Suprapubic skin (tissue), 4 donors: ENCODE results near the gene DKK3. TPM values are rescaled to one million over a fixed set of nuclear protein-coding genes. Genes with fewer than 3 reads are reported as not detected.

Source experiments
- DNase-seq, 2 donors: peaks; one replicate each; pipeline ENCODE4 v3.0.0-alpha.2; 2019; ENCODE audit warnings: low spot score in 2 of 2
- H3K27ac ChIP-seq: fragments of 200-600 bp; sonication (generic); one replicate; pipeline ENCODE4 v1.5.1; 2019
- H3K27me3 ChIP-seq: fragments of 200-600 bp; sonication (generic); one replicate; pipeline ENCODE4 v1.5.1; 2019
- H3K36me3 ChIP-seq: fragments of 200-600 bp; sonication (generic); one replicate; pipeline ENCODE4 v1.5.1; 2019
- H3K4me1 ChIP-seq: fragments of 200-600 bp; sonication (generic); one replicate; pipeline ENCODE4 v1.5.1; 2019
- H3K4me3 ChIP-seq: fragments of 200-600 bp; sonication (generic); one replicate; pipeline ENCODE4 v1.5.1; 2019; ENCODE audit warnings: mild to moderate bottlenecking
- H3K9me3 ChIP-seq: fragments of 200-600 bp; sonication (generic); one replicate; pipeline ENCODE4 v1.5.1; 2019
- CTCF ChIP-seq, 2 donors: fragments of 200-600 bp in 1 of 2; fragments of 450-650 bp in 1 of 2; sonication (generic) in 1 of 2; IDR thresholded peaks; one replicate each; pipeline ENCODE4 v1.5.1; 2016 to 2019; ENCODE audit warnings: antibody characterized with exemption in 2 of 2, mild to moderate bottlenecking in 1 of 2, moderate library complexity in 1 of 2
- EP300 ChIP-seq: sonication (generic); formaldehyde crosslinking; IDR thresholded peaks from one replicate; pipeline ENCODE4 v1.6.1; 2017; ENCODE audit warnings: antibody characterized with exemption
- POLR2A ChIP-seq, 2 donors: fragments of 450-650 bp; IDR thresholded peaks; one replicate each; pipeline ENCODE4 v1.6.1; 2017; ENCODE audit warnings: antibody characterized with exemption in 2 of 2, mild to moderate bottlenecking in 2 of 2, moderate library complexity in 2 of 2
- POLR2AphosphoS5 ChIP-seq, 3 donors: sonication (generic); formaldehyde crosslinking; IDR thresholded peaks; one replicate each; pipeline ENCODE4 v1.6.1; 2017; ENCODE audit warnings: antibody characterized with exemption in 3 of 3
- WGBS: methylation state at CpG from one replicate; pipeline ENCODE4 v1.1.5; 2018; 5-methylcytosine and 5-hydroxymethylcytosine counted together
- total RNA-seq, 4 donors: library from RNA; depleted of rRNA; stranded (reverse); fragments of >200 nt; gene quantifications; one replicate each; pipeline ENCODE4 v1.1.0, GENCODE V29; 2016

The DKK3 gene
- total RNA-seq, 4 donors from 2014 or later: 105 to 152 (median 137) TPM

DNA sequence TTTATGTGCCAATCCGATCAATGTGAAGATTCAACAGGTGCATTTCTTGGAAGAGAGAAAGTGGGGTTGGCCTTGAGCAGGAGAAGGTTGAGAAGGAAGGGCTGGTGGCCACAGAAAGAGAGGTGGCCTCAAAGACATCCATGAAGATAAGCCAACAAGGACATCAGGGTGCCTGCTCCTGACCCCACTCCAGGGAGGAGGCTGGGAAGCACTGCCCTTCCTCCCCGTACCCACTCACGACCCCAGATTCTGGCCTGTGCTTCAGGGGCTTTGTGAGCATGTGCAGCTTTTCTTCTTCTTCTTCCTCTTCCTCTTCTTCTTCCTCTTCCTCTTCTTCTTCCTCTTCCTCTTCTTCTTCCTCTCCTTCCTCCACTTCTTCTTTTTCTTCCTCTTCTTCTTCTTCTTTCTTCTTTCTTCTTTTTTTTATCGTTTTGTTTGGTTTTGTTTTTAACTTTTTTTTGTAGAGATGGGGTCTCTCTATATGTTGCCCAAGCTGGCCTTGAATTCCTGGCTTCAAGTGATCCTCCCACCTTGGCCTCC is 30.3 kb downstream of the DKK3 start:
- no peak for TF ChIP-seq POLR2A (IDR thresholded peaks at IDR 0.05)
- TF ChIP-seq POLR2AphosphoS5 (IDR thresholded peaks at IDR 0.05): no peak
- no peak for TF ChIP-seq EP300
- TF ChIP-seq CTCF (IDR thresholded peaks at IDR 0.05): no peak
- Histone ChIP-seq H3K9me3 (no peaks in the 10 kb centered on the region), H3K27ac (peak overlapping the region; percentile 20), H3K27me3 (no peaks in the 10 kb centered on the region), H3K4me3 (no peak overlapping the region), H3K4me1 (peaks cover 89% of the 10 kb centered on the region), H3K36me3 (no peaks in the 10 kb centered on the region)
- no peak for DNase-seq
- 90% methylated on average over 4 of the region's 4 CpGs for WGBS

- Histone ChIP-seq H3K36me3 (no peaks in the 10 kb centered on the region), H3K27ac (peak overlapping the region; percentile 25), H3K9me3 (no peaks in the 10 kb centered on the region), H3K4me3 (no peak overlapping the region), H3K27me3 (no peaks in the 10 kb centered on the region), H3K4me1 (peaks cover 90% of the 10 kb centered on the region)
- TF ChIP-seq CTCF (IDR thresholded peaks at IDR 0.05) (no peak), POLR2AphosphoS5 (IDR thresholded peaks at IDR 0.05) (no peak), EP300 (no peak), POLR2A (IDR thresholded peaks at IDR 0.05) (no peak)
- DNase-seq: no peak
- WGBS: 29% methylated on average over 6 of the region's 10 CpGs
These were observed 31.1 kb downstream of the DKK3 start for GRCh38 chr11:11977206-11977938.

- WGBS: 19% methylated on average over 6 of the region's 6 CpGs
- H3K9me3 ChIP-seq: no peaks in the 10 kb centered on the region
- H3K4me1 ChIP-seq: peaks cover 92% of the 10 kb centered on the region
- no peaks in the 10 kb centered on the region for H3K27me3 ChIP-seq
- H3K36me3 ChIP-seq: no peaks in the 10 kb centered on the region
- DNase-seq: no peak
- H3K4me3 ChIP-seq: no peak overlapping the region
- TF ChIP-seq CTCF (IDR thresholded peaks at IDR 0.05) (no peak), EP300 (no peak), POLR2AphosphoS5 (IDR thresholded peaks at IDR 0.05) (no peak), POLR2A (IDR thresholded peaks at IDR 0.05) (no peak)
- peak overlapping the region; percentile 26 for H3K27ac ChIP-seq
These were observed 31.8 kb downstream of the DKK3 start for GRCh38 chr11:11976481-11977127.

GRCh38 chr11:11975201-11976092 is 33.0 kb downstream of the DKK3 start:
- Histone ChIP-seq H3K27me3 (no peaks in the 10 kb centered on the region), H3K4me1 (peaks cover 87% of the 10 kb centered on the region), H3K27ac (no peak overlapping the region), H3K4me3 (no peak overlapping the region), H3K9me3 (no peaks in the 10 kb centered on the region), H3K36me3 (no peaks in the 10 kb centered on the region)
- DNase-seq: no peak
- TF ChIP-seq EP300 (no peak), POLR2AphosphoS5 (IDR thresholded peaks at IDR 0.05) (no peak), CTCF (IDR thresholded peaks at IDR 0.05) (no peak), POLR2A (IDR thresholded peaks at IDR 0.05) (no peak)
- WGBS: 73% methylated on average over 8 of the region's 11 CpGs
